SK-N-SH (cell line): ENCODE data around the gene RFX2. TPM values are rescaled to one million over a fixed set of nuclear protein-coding genes. Genes with fewer than 3 reads are reported as not detected.

ENCODE experiments used
- CTCF ChIA-PET: fragments of 300-600, 350-600 bp; formaldehyde crosslinking; extraction: SDS; loops from one replicate; lab custom pipeline; 2021; lab: Yijun Ruan, JAX
- POLR2A ChIA-PET: fragments of 350-600 bp; sonication (Branson Sonifier 250); formaldehyde crosslinking; extraction: SDS; loops from one replicate; lab custom pipeline; 2020; ENCODE audit warnings: antibody characterized with exemption, inconsistent platforms; lab: Yijun Ruan, JAX
- DNase-seq: peaks from one replicate; pipeline ENCODE4 v3.0.0; 2012
- H2AFZ ChIP-seq: fragments of 200-600 bp; sonication (generic); 2 replicates; pipeline ENCODE4 v1.8.1; 2016; ENCODE audit warnings: antibody characterized with exemption, mild to moderate bottlenecking, low read depth
- H3F3A ChIP-seq: fragments of 200-600 bp; sonication (generic); replicated peaks from 2 replicates; pipeline ENCODE3; 2016; ENCODE audit warnings: antibody characterized with exemption, mild to moderate bottlenecking; ENCODE audit not compliant: insufficient read depth
- H3K27ac ChIP-seq, 2 experiments: fragments of 200-500 bp in 1 of 2; fragments of 200-600 bp in 1 of 2; sonication (Bioruptor generic) in 1 of 2; sonication (generic), shearing (Covaris generic) in 1 of 2; 2 replicates each; pipeline versions ENCODE4 v1.5.1 to v1.6.1; 2014 to 2016; ENCODE audit warnings: low read depth in 2 of 2, inconsistent platforms in 1 of 2, low read length in 1 of 2, mild to moderate bottlenecking in 1 of 2, mixed read lengths in 1 of 2
- H3K27me3 ChIP-seq: fragments of 200-600 bp; sonication (generic), shearing (Covaris generic); 2 replicates; pipeline ENCODE4 v1.6.1; 2016; ENCODE audit warnings: mixed run types; ENCODE audit not compliant: insufficient read depth
- H3K36me3 ChIP-seq, 2 experiments: fragments of 200-500 bp in 1 of 2; fragments of 200-600 bp in 1 of 2; sonication (Bioruptor generic) in 1 of 2; sonication (generic) in 1 of 2; replicated peaks in 1 of 2; 2 replicates each; pipeline versions ENCODE3 to v1.5.1; 2014 to 2016; ENCODE audit warnings: low read length in 1 of 2, mild to moderate bottlenecking in 1 of 2; ENCODE audit not compliant: insufficient read depth in 2 of 2, control insufficient read depth in 1 of 2
- H3K4me1 ChIP-seq, 2 experiments: fragments of 200-500 bp in 1 of 2; fragments of 200-600 bp in 1 of 2; sonication (Bioruptor generic) in 1 of 2; sonication (generic), shearing (Covaris generic) in 1 of 2; 2 replicates each; pipeline versions ENCODE4 v1.5.1 to v1.6.1; 2014 to 2016; ENCODE audit warnings: low read depth in 1 of 2, low read length in 1 of 2, mixed run types in 1 of 2; ENCODE audit not compliant: insufficient read depth in 2 of 2, control insufficient read depth in 1 of 2
- H3K4me2 ChIP-seq: fragments of 200-600 bp; sonication (generic), shearing (Covaris generic); 2 replicates; pipeline ENCODE4 v1.6.1; 2017; ENCODE audit warnings: mixed run types
- H3K4me3 ChIP-seq, 2 experiments: fragments of 200-500 bp in 1 of 2; fragments of 200-600 bp in 1 of 2; sonication (Bioruptor generic) in 1 of 2; sonication (generic), shearing (Covaris generic) in 1 of 2; 2 replicates each; pipeline versions ENCODE4 v1.5.1 to v1.8.1; 2014 to 2016; ENCODE audit warnings: low read depth in 2 of 2, inconsistent platforms in 1 of 2, low read length in 1 of 2, mild to moderate bottlenecking in 1 of 2, mixed read lengths in 1 of 2, moderate library complexity in 1 of 2
- H3K79me2 ChIP-seq: fragments of 200-600 bp; sonication (generic); 2 replicates; pipeline ENCODE4 v1.8.1; 2017; ENCODE audit warnings: mild to moderate bottlenecking; ENCODE audit not compliant: insufficient read depth
- H3K9ac ChIP-seq: fragments of 200-600 bp; sonication (generic); 2 replicates; pipeline ENCODE4 v1.6.1; 2017; ENCODE audit warnings: mixed run types
- H3K9me2 ChIP-seq: fragments of 200-600 bp; sonication (generic); 2 replicates; pipeline ENCODE4 v1.6.1; 2017; ENCODE audit warnings: mixed run types
- H3K9me3 ChIP-seq: fragments of 200-600 bp; sonication (generic); 2 replicates; pipeline ENCODE4 v1.6.1; 2017; ENCODE audit warnings: mixed run types, mild to moderate bottlenecking, moderate library complexity
- H4K20me1 ChIP-seq: fragments of 200-600 bp; sonication (generic); 2 replicates; pipeline ENCODE4 v1.6.1; 2017; ENCODE audit warnings: mild to moderate bottlenecking, mixed run types; ENCODE audit not compliant: insufficient read depth
- CHD2 ChIP-seq: fragments of 150-350 bp; IDR thresholded peaks from 2 replicates; pipeline ENCODE4 v1.6.1; 2018; ENCODE audit warnings: low read length; ENCODE audit not compliant: partially characterized antibody
- CTCF ChIP-seq: fragments of 200-600 bp; sonication (generic); IDR thresholded peaks from 2 replicates; pipeline ENCODE4 v1.6.1; 2017; ENCODE audit warnings: antibody characterized with exemption, mild to moderate bottlenecking, moderate library complexity
- EP300 ChIP-seq, 2 experiments: IDR thresholded peaks; 2 replicates each; pipeline versions ENCODE4 v1.4.0 to v1.6.1; 2012; ENCODE audit warnings: borderline replicate concordance in 1 of 2, low read depth in 1 of 2, low read length in 1 of 2
- GATA2 ChIP-seq: sonication (generic); formaldehyde crosslinking; IDR thresholded peaks from 2 replicates; pipeline ENCODE4 v1.5.0; 2020; ENCODE audit warnings: mild to moderate bottlenecking, missing genetic modification reagents
- MXI1 ChIP-seq: IDR thresholded peaks from 2 replicates; pipeline ENCODE4 v1.6.1; 2012; ENCODE audit warnings: mild to moderate bottlenecking, low read depth, low read length, improper control_type of control experiment
- NRF1 ChIP-seq: IDR thresholded peaks from 2 replicates; pipeline ENCODE4 v1.6.1; 2012; ENCODE audit warnings: low read depth, mild to moderate bottlenecking, low read length
- PBX3 ChIP-seq: IDR thresholded peaks from 2 replicates; pipeline ENCODE4; 2012
- POLR2AphosphoS5 ChIP-seq: IDR thresholded peaks from 2 replicates; pipeline ENCODE4 v1.6.1; 2012; ENCODE audit warnings: low read depth, low read length
- REST ChIP-seq: IDR thresholded peaks from 2 replicates; pipeline ENCODE4 v1.6.1; 2012; ENCODE audit warnings: mild to moderate bottlenecking, low read depth, low read length, moderate library complexity
- RXRA ChIP-seq: IDR thresholded peaks from 2 replicates; pipeline ENCODE4 v1.4.0; 2012; ENCODE audit warnings: low read depth, mild to moderate bottlenecking, borderline replicate concordance
- SIN3A ChIP-seq: IDR thresholded peaks from 2 replicates; pipeline ENCODE4 v1.6.1; 2012; ENCODE audit warnings: low read depth, mild to moderate bottlenecking, low read length, moderate library complexity, borderline replicate concordance
- USF1 ChIP-seq: IDR thresholded peaks from 2 replicates; pipeline ENCODE4 v1.4.0; 2012; ENCODE audit warnings: low read depth, borderline replicate concordance
- WGBS: methylation state at CpG from one replicate; pipeline ENCODE4 v1.1.6; 2017; ENCODE audit warnings: low lambda C conversion rate; 5-methylcytosine and 5-hydroxymethylcytosine counted together
- polyA plus RNA-seq, 3 experiments: library from polyadenylated mRNA; depleted of rRNA; stranded (reverse); fragments of >200 nt; gene quantifications; 2 replicates each; pipeline ENCODE4 v1.2.3, GENCODE V29; 2012

Gene RFX2
- polyA plus RNA-seq (2012; rRNA removed) = 10.0 and 12.6 TPM in 2 replicates
- 7.6 and 7.9 TPM in 2 replicates for polyA plus RNA-seq (2012; cell fraction: cytosol; rRNA removed)
- polyA plus RNA-seq (2012; cell fraction: nucleus; rRNA removed) = 18.3 and 42.2 TPM in 2 replicates

- Histone ChIP-seq H3K4me1 (peaks cover 0 to 6% of the 10 kb centered on the region in 2 experiments; a peak in 1 of 4 replicates), H3K9me3 (no peaks in the 10 kb centered on the region), H3K36me3 (no peaks in the 10 kb centered on the region), H3K4me3 (peak within 1 kb of the TSS; percentile 64 to 73), H3K79me2 (peaks cover 43% of the 10 kb centered on the region), H3K4me2 (peak within 1 kb of the TSS; percentile 98), H3K9me2 (no peaks in the 10 kb centered on the region), H2AFZ (peak within 1 kb of the TSS; percentile 65), H4K20me1 (no peaks in the 10 kb centered on the region), H3K27ac (peak within 1 kb of the TSS in 1 of 2 experiments; percentile 91; a peak in 3 of 4 replicates), H3K27me3 (no peaks in the 10 kb centered on the region), H3K9ac (peak within 1 kb of the TSS; percentile 99), H3F3A (peaks cover 13% of the 10 kb centered on the region)
- peak; percentile 98 for DNase-seq
- CTCF ChIA-PET = interaction anchor here (1.5 to 10.3 kb wide), 4 partner anchors 15 to 306 kb away, joined by 4 to 65 read pairs (median 6); no protein-coding TSS in a partner anchor
- TF ChIP-seq PBX3 (peak; percentile 100), GATA2 (CRISPR knock-in tag) (no peak), USF1 (no peak), MXI1 (peak; percentile 97), NRF1 (peak; percentile 71), POLR2AphosphoS5 (peak; percentile 59; the same call in 1 of the 2 replicates), EP300 (IDR thresholded peaks at IDR 0.05; ENCODE audit: borderline replicate concordance in 1 of 2, low read depth in 1 of 2, low read length in 1 of 2) (peak in 1 of 2 experiments; percentile 15; a peak in 1 of 4 replicates), CHD2 (peak; percentile 74), RXRA (no peak), REST (no peak), SIN3A (peak; percentile 16; the same call in 1 of the 2 replicates), CTCF (no peak)
- WGBS = 0% methylated on average over 5 of the region's 75 CpGs
- POLR2A ChIA-PET = interaction anchor here (0.8 kb wide), 1 partner anchor 117 kb away, joined by 3 read pairs; no protein-coding TSS in a partner anchor
These were observed at the start of gene RFX2 for GRCh38 chr19:6110360-6110977. TSS of gene RFX2 (minus strand) at chr19:6110500. CDS start at chr19:6047496, 63,004 bp downstream.
